SK-N-SH (cell line): ENCODE results near the gene RASAL2. TPM values are rescaled to one million over a fixed set of nuclear protein-coding genes. Genes with fewer than 3 reads are reported as not detected.

ENCODE experiments used
- CTCF ChIA-PET: fragments of 300-600, 350-600 bp; formaldehyde crosslinking; extraction: SDS; loops from one replicate; lab custom pipeline; 2021; lab: Yijun Ruan, JAX
- POLR2A ChIA-PET: fragments of 350-600 bp; sonication (Branson Sonifier 250); formaldehyde crosslinking; extraction: SDS; loops from one replicate; lab custom pipeline; 2020; ENCODE audit warnings: antibody characterized with exemption, inconsistent platforms; lab: Yijun Ruan, JAX
- DNase-seq: peaks from one replicate; pipeline ENCODE4 v3.0.0; 2012
- H2AFZ ChIP-seq: fragments of 200-600 bp; sonication (generic); 2 replicates; pipeline ENCODE4 v1.8.1; 2016; ENCODE audit warnings: antibody characterized with exemption, mild to moderate bottlenecking, low read depth
- H3F3A ChIP-seq: fragments of 200-600 bp; sonication (generic); replicated peaks from 2 replicates; pipeline ENCODE3; 2016; ENCODE audit warnings: antibody characterized with exemption, mild to moderate bottlenecking; ENCODE audit not compliant: insufficient read depth
- H3K27ac ChIP-seq, 2 experiments: fragments of 200-500 bp in 1 of 2; fragments of 200-600 bp in 1 of 2; sonication (Bioruptor generic) in 1 of 2; sonication (generic), shearing (Covaris generic) in 1 of 2; 2 replicates each; pipeline versions ENCODE4 v1.5.1 to v1.6.1; 2014 to 2016; ENCODE audit warnings: low read depth in 2 of 2, inconsistent platforms in 1 of 2, low read length in 1 of 2, mild to moderate bottlenecking in 1 of 2, mixed read lengths in 1 of 2
- H3K27me3 ChIP-seq: fragments of 200-600 bp; sonication (generic), shearing (Covaris generic); 2 replicates; pipeline ENCODE4 v1.6.1; 2016; ENCODE audit warnings: mixed run types; ENCODE audit not compliant: insufficient read depth
- H3K36me3 ChIP-seq, 2 experiments: fragments of 200-500 bp in 1 of 2; fragments of 200-600 bp in 1 of 2; sonication (Bioruptor generic) in 1 of 2; sonication (generic) in 1 of 2; replicated peaks in 1 of 2; 2 replicates each; pipeline versions ENCODE3 to v1.5.1; 2014 to 2016; ENCODE audit warnings: low read length in 1 of 2, mild to moderate bottlenecking in 1 of 2; ENCODE audit not compliant: insufficient read depth in 2 of 2, control insufficient read depth in 1 of 2
- H3K4me1 ChIP-seq, 2 experiments: fragments of 200-500 bp in 1 of 2; fragments of 200-600 bp in 1 of 2; sonication (Bioruptor generic) in 1 of 2; sonication (generic), shearing (Covaris generic) in 1 of 2; 2 replicates each; pipeline versions ENCODE4 v1.5.1 to v1.6.1; 2014 to 2016; ENCODE audit warnings: low read depth in 1 of 2, low read length in 1 of 2, mixed run types in 1 of 2; ENCODE audit not compliant: insufficient read depth in 2 of 2, control insufficient read depth in 1 of 2
- H3K4me2 ChIP-seq: fragments of 200-600 bp; sonication (generic), shearing (Covaris generic); 2 replicates; pipeline ENCODE4 v1.6.1; 2017; ENCODE audit warnings: mixed run types
- H3K4me3 ChIP-seq, 2 experiments: fragments of 200-500 bp in 1 of 2; fragments of 200-600 bp in 1 of 2; sonication (Bioruptor generic) in 1 of 2; sonication (generic), shearing (Covaris generic) in 1 of 2; 2 replicates each; pipeline versions ENCODE4 v1.5.1 to v1.8.1; 2014 to 2016; ENCODE audit warnings: low read depth in 2 of 2, inconsistent platforms in 1 of 2, low read length in 1 of 2, mild to moderate bottlenecking in 1 of 2, mixed read lengths in 1 of 2, moderate library complexity in 1 of 2
- H3K79me2 ChIP-seq: fragments of 200-600 bp; sonication (generic); 2 replicates; pipeline ENCODE4 v1.8.1; 2017; ENCODE audit warnings: mild to moderate bottlenecking; ENCODE audit not compliant: insufficient read depth
- H3K9ac ChIP-seq: fragments of 200-600 bp; sonication (generic); 2 replicates; pipeline ENCODE4 v1.6.1; 2017; ENCODE audit warnings: mixed run types
- H3K9me2 ChIP-seq: fragments of 200-600 bp; sonication (generic); 2 replicates; pipeline ENCODE4 v1.6.1; 2017; ENCODE audit warnings: mixed run types
- H3K9me3 ChIP-seq: fragments of 200-600 bp; sonication (generic); 2 replicates; pipeline ENCODE4 v1.6.1; 2017; ENCODE audit warnings: mixed run types, mild to moderate bottlenecking, moderate library complexity
- H4K20me1 ChIP-seq: fragments of 200-600 bp; sonication (generic); 2 replicates; pipeline ENCODE4 v1.6.1; 2017; ENCODE audit warnings: mild to moderate bottlenecking, mixed run types; ENCODE audit not compliant: insufficient read depth
- CHD2 ChIP-seq: fragments of 150-350 bp; IDR thresholded peaks from 2 replicates; pipeline ENCODE4 v1.6.1; 2018; ENCODE audit warnings: low read length; ENCODE audit not compliant: partially characterized antibody
- FOSL2 ChIP-seq: IDR thresholded peaks from 2 replicates; pipeline ENCODE4 v1.4.0; 2012; ENCODE audit warnings: low read depth, mild to moderate bottlenecking, moderate library complexity, borderline replicate concordance
- FOXJ3 ChIP-seq: sonication (generic); formaldehyde crosslinking; IDR thresholded peaks from 2 replicates; pipeline ENCODE4 v1.5.1; 2020; ENCODE audit warnings: mild to moderate bottlenecking, missing genetic modification reagents
- GABPA ChIP-seq: IDR thresholded peaks from 2 replicates; pipeline ENCODE4 v1.4.0; 2012; ENCODE audit warnings: low read depth, mild to moderate bottlenecking
- JUND ChIP-seq: IDR thresholded peaks from 2 replicates; pipeline ENCODE4 v1.4.0; 2012
- NRF1 ChIP-seq: IDR thresholded peaks from 2 replicates; pipeline ENCODE4 v1.6.1; 2012; ENCODE audit warnings: low read depth, mild to moderate bottlenecking, low read length
- POLR2AphosphoS5 ChIP-seq: IDR thresholded peaks from 2 replicates; pipeline ENCODE4 v1.6.1; 2012; ENCODE audit warnings: low read depth, low read length
- RAD21 ChIP-seq: IDR thresholded peaks from 2 replicates; pipeline ENCODE4 v1.6.1; 2012; ENCODE audit warnings: mild to moderate bottlenecking, low read length
- SIN3A ChIP-seq: IDR thresholded peaks from 2 replicates; pipeline ENCODE4 v1.6.1; 2012; ENCODE audit warnings: low read depth, mild to moderate bottlenecking, low read length, moderate library complexity, borderline replicate concordance
- SMC3 ChIP-seq: IDR thresholded peaks from 2 replicates; pipeline ENCODE4 v1.6.1; 2012; ENCODE audit warnings: low read depth, low read length, improper control_type of control experiment
- TCF12 ChIP-seq: IDR thresholded peaks from 2 replicates; pipeline ENCODE4 v1.4.0; 2012
- TEAD4 ChIP-seq: IDR thresholded peaks from 2 replicates; pipeline ENCODE4 v1.4.0; 2012; ENCODE audit warnings: mild to moderate bottlenecking, borderline replicate concordance; ENCODE audit not compliant: insufficient read depth
- WGBS: methylation state at CpG from one replicate; pipeline ENCODE4 v1.1.6; 2017; ENCODE audit warnings: low lambda C conversion rate; 5-methylcytosine and 5-hydroxymethylcytosine counted together
- polyA plus RNA-seq, 3 experiments: library from polyadenylated mRNA; depleted of rRNA; stranded (reverse); fragments of >200 nt; gene quantifications; 2 replicates each; pipeline ENCODE4 v1.2.3, GENCODE V29; 2012
- TF ChIP-seq, protein P1 (sequence below): IDR thresholded peaks from 2 replicates; pipeline ENCODE4; 2012
- TF ChIP-seq, protein P2 (sequence below): IDR thresholded peaks from 2 replicates; pipeline ENCODE4 v1.4.0; 2012; ENCODE audit warnings: low read depth, borderline replicate concordance
- TF ChIP-seq, protein P3 (sequence below): IDR thresholded peaks from 2 replicates; pipeline ENCODE4 v1.4.0; 2012; ENCODE audit warnings: low read depth

RASAL2 gene
- polyA plus RNA-seq, 1 of the 3 experiments (the other 2 are of a cell fraction), result 6.9 TPM

DNA sequence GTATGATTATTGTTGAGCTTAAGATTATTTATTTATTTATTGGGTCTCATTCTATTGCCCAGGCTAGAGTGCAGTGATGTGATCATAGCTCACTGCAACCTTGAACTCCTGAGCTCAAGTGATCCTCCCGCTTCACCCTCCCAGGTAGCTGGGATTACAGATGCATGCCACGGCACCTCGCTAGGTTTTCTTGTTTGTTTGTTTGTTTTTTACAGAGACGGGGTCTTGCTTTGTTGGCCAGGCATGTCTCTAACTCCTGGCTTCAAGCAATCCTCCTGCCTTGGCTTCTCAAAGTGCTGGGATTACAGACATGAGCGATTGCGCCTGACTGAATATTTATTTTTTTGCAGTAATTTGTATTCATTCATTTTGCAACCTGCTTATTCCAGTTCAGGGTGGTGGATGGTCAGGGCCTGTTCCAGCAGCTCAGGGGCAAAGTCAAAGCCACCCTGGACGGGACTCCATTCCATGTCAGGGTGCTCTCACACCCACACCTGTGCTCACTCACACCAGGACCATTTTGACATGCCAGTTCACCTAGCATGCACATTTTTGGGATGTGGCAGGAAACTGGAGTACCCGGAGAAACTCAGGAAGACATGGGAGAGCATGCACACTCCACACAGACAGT, 29.6 kb upstream of the RASAL2 start:
- H3K9me3 ChIP-seq, result no peaks in the 10 kb centered on the region
- no peak overlapping the region for H3K4me2 ChIP-seq
- 82% methylated on average over 8 of the region's 8 CpGs for WGBS
- H3K4me1 ChIP-seq, result peaks cover 0 to 18% of the 10 kb centered on the region in 2 experiments; a peak in 1 of 4 replicates
- peaks cover 11% of the 10 kb centered on the region for H3F3A ChIP-seq
- no peak for DNase-seq
- H4K20me1 ChIP-seq, result no peaks in the 10 kb centered on the region
- H3K27me3 ChIP-seq, result no peaks in the 10 kb centered on the region
- H3K79me2 ChIP-seq, result no peaks in the 10 kb centered on the region
- no peaks in the 10 kb centered on the region for H3K9me2 ChIP-seq
- H3K4me3 ChIP-seq, result no peak overlapping the region
- H3K9ac ChIP-seq, result no peak overlapping the region
- ChIA-PET CTCF (no interaction called here), POLR2A (no interaction called here)
- no peak overlapping the region for H2AFZ ChIP-seq
- no peak for TF ChIP-seq SIN3A
- TF ChIP-seq, protein P1, sequence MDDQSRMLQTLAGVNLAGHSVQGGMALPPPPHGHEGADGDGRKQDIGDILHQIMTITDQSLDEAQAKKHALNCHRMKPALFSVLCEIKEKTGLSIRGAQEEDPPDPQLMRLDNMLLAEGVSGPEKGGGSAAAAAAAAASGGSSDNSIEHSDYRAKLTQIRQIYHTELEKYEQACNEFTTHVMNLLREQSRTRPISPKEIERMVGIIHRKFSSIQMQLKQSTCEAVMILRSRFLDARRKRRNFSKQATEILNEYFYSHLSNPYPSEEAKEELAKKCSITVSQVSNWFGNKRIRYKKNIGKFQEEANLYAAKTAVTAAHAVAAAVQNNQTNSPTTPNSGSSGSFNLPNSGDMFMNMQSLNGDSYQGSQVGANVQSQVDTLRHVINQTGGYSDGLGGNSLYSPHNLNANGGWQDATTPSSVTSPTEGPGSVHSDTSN, result no peak
- no peak for TF ChIP-seq GABPA
- no peak for TF ChIP-seq NRF1
- TF ChIP-seq FOSL2, result no peak
- no peak for TF ChIP-seq JUND
- TF ChIP-seq POLR2AphosphoS5, result no peak
- no peak for TF ChIP-seq TCF12
- TF ChIP-seq RAD21, result no peak
- TF ChIP-seq SMC3, result no peak
- H3K27ac ChIP-seq, result no peak overlapping the region
- H3K36me3 ChIP-seq, result no peaks in the 10 kb centered on the region

DNA sequence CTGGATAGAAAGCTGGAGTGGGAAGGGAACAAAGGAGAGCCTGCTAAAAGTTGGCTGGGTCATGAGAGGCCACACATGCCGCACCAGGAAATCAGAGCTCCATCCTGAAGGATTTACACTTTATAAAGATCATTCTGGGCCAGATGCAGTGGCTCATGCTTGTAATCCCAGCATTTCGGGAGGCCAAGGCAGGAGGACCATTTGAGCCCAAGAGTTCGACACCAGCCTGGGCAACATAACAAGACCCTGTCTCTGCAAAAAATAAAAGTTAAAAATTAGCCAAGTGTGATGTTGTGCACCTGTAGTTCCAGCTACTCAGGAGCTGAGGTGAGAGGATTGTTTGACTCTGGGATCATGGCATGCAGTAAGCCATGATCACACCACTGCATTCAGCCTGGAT, 28.7 kb upstream of the RASAL2 start:
- POLR2A ChIA-PET, result no interaction called here
- no peaks in the 10 kb centered on the region for H4K20me1 ChIP-seq
- H3K4me1 ChIP-seq, result peaks cover 0 to 11% of the 10 kb centered on the region in 2 experiments; a peak in 1 of 4 replicates
- TF ChIP-seq, protein P2, sequence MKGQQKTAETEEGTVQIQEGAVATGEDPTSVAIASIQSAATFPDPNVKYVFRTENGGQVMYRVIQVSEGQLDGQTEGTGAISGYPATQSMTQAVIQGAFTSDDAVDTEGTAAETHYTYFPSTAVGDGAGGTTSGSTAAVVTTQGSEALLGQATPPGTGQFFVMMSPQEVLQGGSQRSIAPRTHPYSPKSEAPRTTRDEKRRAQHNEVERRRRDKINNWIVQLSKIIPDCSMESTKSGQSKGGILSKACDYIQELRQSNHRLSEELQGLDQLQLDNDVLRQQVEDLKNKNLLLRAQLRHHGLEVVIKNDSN, result no peak
- no peak for TF ChIP-seq FOXJ3 (CRISPR knock-in tag)
- TF ChIP-seq TEAD4, result no peak
- TF ChIP-seq, protein P3, sequence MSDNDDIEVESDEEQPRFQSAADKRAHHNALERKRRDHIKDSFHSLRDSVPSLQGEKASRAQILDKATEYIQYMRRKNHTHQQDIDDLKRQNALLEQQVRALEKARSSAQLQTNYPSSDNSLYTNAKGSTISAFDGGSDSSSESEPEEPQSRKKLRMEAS, result no peak
- TF ChIP-seq TCF12, result no peak
- no peak for TF ChIP-seq SMC3
- no peak for TF ChIP-seq NRF1
- no peak for TF ChIP-seq CHD2
- no peak for TF ChIP-seq RAD21
- TF ChIP-seq, protein P1, result no peak
- H2AFZ ChIP-seq, result no peak overlapping the region
- no peak overlapping the region for H3K9ac ChIP-seq
- H3F3A ChIP-seq, result peaks cover 10% of the 10 kb centered on the region
- 79% methylated on average over 3 of the region's 3 CpGs for WGBS
- H3K4me2 ChIP-seq, result no peak overlapping the region
- H3K79me2 ChIP-seq, result no peaks in the 10 kb centered on the region
- no peaks in the 10 kb centered on the region for H3K36me3 ChIP-seq
- H3K27ac ChIP-seq, result no peak overlapping the region
- DNase-seq, result no peak
- no peak overlapping the region for H3K4me3 ChIP-seq
- H3K9me3 ChIP-seq, result no peaks in the 10 kb centered on the region
- CTCF ChIA-PET, result interaction anchor here (1.2 kb wide), 1 partner anchor 36 kb away, joined by 3 read pairs; no protein-coding TSS in a partner anchor
- no peaks in the 10 kb centered on the region for H3K27me3 ChIP-seq
- no peaks in the 10 kb centered on the region for H3K9me2 ChIP-seq
